ENCODE measurements around the gene SCT. TPM values are rescaled to one million over a fixed set of nuclear protein-coding genes. Genes with fewer than 3 reads are reported as not detected.

Gene SCT
- total and polyA plus RNA-seq, 2 of the 8 experiments (the other 6 are each of a cell fraction or from before 2014, with no cell fraction given), result 1.7 to 2.0 TPM

DNA sequence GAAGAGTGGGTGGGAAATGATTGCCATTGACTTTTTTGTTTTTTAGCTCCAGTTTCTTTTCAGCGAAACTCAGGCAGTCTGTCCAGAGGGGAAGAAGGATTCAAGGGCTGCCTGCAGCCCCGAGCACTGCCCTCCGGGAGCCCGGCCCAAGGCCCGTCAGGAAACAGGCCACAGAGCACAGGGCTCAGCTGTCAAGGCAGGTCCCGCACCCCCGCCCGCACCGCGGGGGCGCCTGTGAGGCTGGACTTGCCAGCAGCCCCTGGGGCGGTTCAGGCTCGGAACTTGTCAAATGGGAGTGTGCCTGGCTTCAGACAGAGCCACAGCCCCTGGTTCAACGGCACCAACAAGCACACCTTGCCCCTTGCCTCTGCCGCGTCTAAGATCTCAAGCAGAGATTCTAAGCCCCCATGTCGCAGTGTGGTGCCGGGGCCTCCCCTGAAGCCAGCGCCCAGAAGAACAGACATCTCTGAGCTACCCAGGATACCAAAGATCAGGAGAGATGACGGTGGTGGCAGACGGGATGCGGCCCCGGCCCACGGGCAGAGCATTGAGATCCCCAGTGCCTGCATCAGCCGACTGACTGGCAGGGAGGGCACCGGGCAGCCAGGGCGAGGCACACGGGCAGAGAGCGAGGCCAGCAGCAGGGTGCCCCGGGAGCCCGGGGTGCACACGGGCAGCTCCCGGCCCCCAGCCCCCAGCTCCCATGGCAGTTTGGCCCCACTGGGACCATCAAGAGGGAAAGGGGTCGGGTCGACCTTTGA is 19.8 kb downstream of the SCT start:
- Histone ChIP-seq H3K4ac (replicated peaks; ENCODE audit: insufficient read length, low read depth, low read length) (no peak overlapping the region), H4K5ac (ENCODE audit: insufficient read length, low read depth, low read length) (no peak overlapping the region), H4K91ac (replicated peaks; ENCODE audit: insufficient read length, low read length) (no peak overlapping the region), H4K8ac (ENCODE audit: extremely low read depth, insufficient read depth, low read length) (no peak overlapping the region), H2BK20ac (ENCODE audit: low read length) (no peak overlapping the region), H2BK12ac (ENCODE audit: low read depth, low read length) (no peak overlapping the region), H3K14ac (ENCODE audit: insufficient read length) (no peak overlapping the region), H3K36me3 (ENCODE audit: control insufficient read depth in 2 of 4, insufficient read depth in 4 of 4, low read length in 3 of 4) (peaks cover 31 to 84% (median 66%) of the 10 kb centered on the region in 4 experiments), H3K27me3 (replicated peaks in 1 of 4; ENCODE audit: control insufficient read depth in 3 of 4, extremely low read depth in 1 of 4, insufficient read depth in 3 of 4, low read length in 3 of 4) (no peaks in the 10 kb centered on the region), H3K9me3 (ENCODE audit: insufficient read depth in 2 of 2, low read depth in 1 of 2, low read length in 1 of 2) (no peaks in the 10 kb centered on the region), H3K56ac (replicated peaks; ENCODE audit: insufficient read length, low read depth, low read length) (no peak overlapping the region), H2AFZ (ENCODE audit: low read length) (no peak overlapping the region), H3K79me2 (ENCODE audit: control insufficient read depth in 1 of 2, insufficient read depth in 2 of 2, low read length in 2 of 2) (no peaks in the 10 kb centered on the region), H2BK5ac (ENCODE audit: low read depth, low read length) (no peak overlapping the region; the same call in 1 of the 2 replicates), H3K4me2 (ENCODE audit: insufficient read depth in 1 of 2, low read depth in 2 of 2, low read length in 2 of 2) (no peak overlapping the region), H4K20me1 (replicated peaks in 1 of 2; ENCODE audit: control insufficient read depth in 1 of 2, insufficient read depth in 2 of 2, low read length in 2 of 2) (peaks cover 11 to 22% of the 10 kb centered on the region in 2 experiments), H3K23me2 (ENCODE audit: low read depth, low read length) (no peaks in the 10 kb centered on the region), H2AK5ac (ENCODE audit: low read depth, low read length) (no peak overlapping the region), H3K79me1 (ENCODE audit: low read depth, low read length) (peaks cover 7% of the 10 kb centered on the region; the same call in 1 of the 2 replicates), H3K18ac (ENCODE audit: extremely low read depth, low read length) (no peak overlapping the region), H2BK120ac (replicated peaks; ENCODE audit: low read depth, low read length) (no peak overlapping the region), H3K27ac (ENCODE audit: low read depth, low read length) (no peak overlapping the region), H3K4me3 (ENCODE audit: extremely low read depth in 1 of 4, insufficient read depth in 2 of 4, low read depth in 3 of 4, low read length in 4 of 4) (no peak overlapping the region), H3K23ac (ENCODE audit: insufficient read length) (no peak overlapping the region), H3K9ac (replicated peaks in 1 of 4; ENCODE audit: extremely low read depth in 1 of 4, low read depth in 3 of 4, low read length in 3 of 4) (no peak overlapping the region), H3K4me1 (replicated peaks in 1 of 4; ENCODE audit: control insufficient read depth in 3 of 4, insufficient read depth in 4 of 4, low read length in 3 of 4) (no peaks in the 10 kb centered on the region), H2BK15ac (ENCODE audit: low read length) (no peak overlapping the region)
- FAIRE-seq, result no peak
- POLR2A ChIA-PET (ENCODE audit: partially characterized antibody), result interaction anchor here (1.0 to 1.7 kb wide), 4 partner anchors 18 to 32 kb away, joined by 3 to 5 read pairs (median 4); no protein-coding TSS in a partner anchor
- CTCF ChIA-PET (ENCODE audit: partially characterized antibody), result interaction anchor here (0.5 to 1.7 kb wide), 7 partner anchors 9 to 234 kb away, joined by 3 to 5 read pairs (median 4); partner anchors contain the start of gene IRF7
- 95% methylated on average over 34 of the region's 35 CpGs; no CpG with 5 or more reads in 1 of the 2 experiments for WGBS, 2 experiments (ENCODE audit: extremely low coverage in 1 of 2, insufficient coverage in 1 of 2, insufficient read length in 1 of 2, insufficient replicate concordance in 2 of 2, low coverage in 1 of 2, low lambda C conversion rate in 2 of 2, missing lambda C conversion rate in 1 of 2)
- no peak for DNase-seq (ENCODE audit: low read depth in 1 of 2, low spot score in 2 of 2)
- no peak for TF ChIP-seq GABPA (IDR thresholded peaks at IDR 0.05; ENCODE audit: borderline replicate concordance, insufficient read depth, low read length)
- TF ChIP-seq EZH2 (IDR thresholded peaks at IDR 0.05; ENCODE audit: low read depth, low read length, severe bottlenecking), result no peak
- TF ChIP-seq, protein P1, sequence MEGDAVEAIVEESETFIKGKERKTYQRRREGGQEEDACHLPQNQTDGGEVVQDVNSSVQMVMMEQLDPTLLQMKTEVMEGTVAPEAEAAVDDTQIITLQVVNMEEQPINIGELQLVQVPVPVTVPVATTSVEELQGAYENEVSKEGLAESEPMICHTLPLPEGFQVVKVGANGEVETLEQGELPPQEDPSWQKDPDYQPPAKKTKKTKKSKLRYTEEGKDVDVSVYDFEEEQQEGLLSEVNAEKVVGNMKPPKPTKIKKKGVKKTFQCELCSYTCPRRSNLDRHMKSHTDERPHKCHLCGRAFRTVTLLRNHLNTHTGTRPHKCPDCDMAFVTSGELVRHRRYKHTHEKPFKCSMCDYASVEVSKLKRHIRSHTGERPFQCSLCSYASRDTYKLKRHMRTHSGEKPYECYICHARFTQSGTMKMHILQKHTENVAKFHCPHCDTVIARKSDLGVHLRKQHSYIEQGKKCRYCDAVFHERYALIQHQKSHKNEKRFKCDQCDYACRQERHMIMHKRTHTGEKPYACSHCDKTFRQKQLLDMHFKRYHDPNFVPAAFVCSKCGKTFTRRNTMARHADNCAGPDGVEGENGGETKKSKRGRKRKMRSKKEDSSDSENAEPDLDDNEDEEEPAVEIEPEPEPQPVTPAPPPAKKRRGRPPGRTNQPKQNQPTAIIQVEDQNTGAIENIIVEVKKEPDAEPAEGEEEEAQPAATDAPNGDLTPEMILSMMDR (IDR thresholded peaks at IDR 0.05; ENCODE audit: control extremely low read depth in 1 of 3, insufficient read depth in 1 of 3, low read depth in 1 of 3, low read length in 3 of 3), result no peak
- no peak for TF ChIP-seq EGR1 (IDR thresholded peaks at IDR 0.05; ENCODE audit: borderline replicate concordance, low read depth, low read length)
- no peak for TF ChIP-seq CHD2 (IDR thresholded peaks at IDR 0.05; ENCODE audit: low read length)
- TF ChIP-seq, protein P2, sequence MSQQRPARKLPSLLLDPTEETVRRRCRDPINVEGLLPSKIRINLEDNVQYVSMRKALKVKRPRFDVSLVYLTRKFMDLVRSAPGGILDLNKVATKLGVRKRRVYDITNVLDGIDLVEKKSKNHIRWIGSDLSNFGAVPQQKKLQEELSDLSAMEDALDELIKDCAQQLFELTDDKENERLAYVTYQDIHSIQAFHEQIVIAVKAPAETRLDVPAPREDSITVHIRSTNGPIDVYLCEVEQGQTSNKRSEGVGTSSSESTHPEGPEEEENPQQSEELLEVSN (IDR thresholded peaks at IDR 0.05), result no peak
- TF ChIP-seq RAD21 (IDR thresholded peaks at IDR 0.05 in 1 of 2, conservative IDR thresholded peaks at IDR 0.05 in 1 of 2; ENCODE audit: low read depth in 2 of 2, low read length in 2 of 2), result no peak
